ENCODE measurements around the gene CRABP2. TPM values are rescaled to one million over a fixed set of nuclear protein-coding genes. Genes with fewer than 3 reads are reported as not detected.

The CRABP2 gene
- total RNA-seq, 6 donors from 2014 or later = 0.76 to 8.1 (median 3.9) TPM; not detected in 1

- no peaks in the 10 kb centered on the region for H3K9me3 ChIP-seq
- no peaks in the 10 kb centered on the region for H3K27me3 ChIP-seq
- H3K27ac ChIP-seq = peak within 1 kb of the TSS; percentile 95 to 99 (median 98)
- H3K4me1 ChIP-seq = peaks cover 40 to 48% (median 42%) of the 10 kb centered on the region in 4 donors
- peak within 1 kb of the TSS; percentile 68 to 83 (median 77) for H3K4me3 ChIP-seq
- DNase-seq (peak; percentile 80 to 96), ATAC-seq (ENCODE audit: low FRiP score in 2 of 2) (peak; percentile 89)
- WGBS, 2 donors = 0% methylated on average over 17 to 40 of the region's 46 CpGs
- TF ChIP-seq CTCF (IDR thresholded peaks at IDR 0.05) = no peak
- TF ChIP-seq EP300 (IDR thresholded peaks at IDR 0.05) = no peak
- TF ChIP-seq POLR2AphosphoS5 (IDR thresholded peaks at IDR 0.05) = peak in 1 of 2 donors; percentile 50
- peak in 2 of 4 donors; percentile 34 to 68 for TF ChIP-seq POLR2A (IDR thresholded peaks at IDR 0.05)
- peaks cover 9 to 30% (median 20%) of the 10 kb centered on the region in 4 donors for H3K36me3 ChIP-seq
Observed at GRCh38 chr1:156727926-156728598, 22.7 kb upstream of the CRABP2 start, which contains the start of gene METTL25B. TSS of gene METTL25B (plus strand) at chr1:156728469. CDS start at chr1:156729105, 636 bp downstream.

GRCh38 chr1:156727492-156727891 is 22.1 kb upstream of the CRABP2 start:
- Histone ChIP-seq H3K36me3 (peaks cover 15 to 32% (median 23%) of the 10 kb centered on the region in 4 donors), H3K4me3 (peak overlapping the region; percentile 68 to 83 (median 77)), H3K27ac (peak overlapping the region; percentile 95 to 99 (median 98)), H3K4me1 (peaks cover 40 to 48% (median 42%) of the 10 kb centered on the region in 4 donors), H3K27me3 (no peaks in the 10 kb centered on the region), H3K9me3 (no peaks in the 10 kb centered on the region)
- DNase-seq (no peak), ATAC-seq (ENCODE audit: low FRiP score in 2 of 2) (no peak)
- no peak for TF ChIP-seq CTCF (IDR thresholded peaks at IDR 0.05)
- TF ChIP-seq POLR2A (IDR thresholded peaks at IDR 0.05) = no peak
- no peak for TF ChIP-seq POLR2AphosphoS5 (IDR thresholded peaks at IDR 0.05)
- TF ChIP-seq EP300 (IDR thresholded peaks at IDR 0.05) = no peak
- 49 to 54% methylated on average over 7 of the region's 7 CpGs for WGBS, 2 donors

GRCh38 chr1:156726549-156727226 is 21.3 kb upstream of the CRABP2 start:
- ATAC-seq (ENCODE audit: low FRiP score in 2 of 2) (peak in 1 of 2 donors; percentile 39), DNase-seq (peak in 1 of 2 donors; percentile 46)
- WGBS, 2 donors = 44 to 53% methylated on average over 15 of the region's 15 CpGs
- H3K27ac ChIP-seq = peak overlapping the region in 1 of 4 donors; percentile 41
- peaks cover 15 to 39% (median 24%) of the 10 kb centered on the region in 4 donors for H3K36me3 ChIP-seq
- peaks cover 40 to 48% (median 42%) of the 10 kb centered on the region in 4 donors for H3K4me1 ChIP-seq
- peak overlapping the region in 2 of 4 donors; percentile 33 to 68 for H3K4me3 ChIP-seq
- no peaks in the 10 kb centered on the region for H3K9me3 ChIP-seq
- TF ChIP-seq EP300 (IDR thresholded peaks at IDR 0.05) (no peak), CTCF (IDR thresholded peaks at IDR 0.05) (peak; percentile 13 to 53 (median 46))
- H3K27me3 ChIP-seq = no peaks in the 10 kb centered on the region

GRCh38 chr1:156725683-156726280 is 20.4 kb upstream of the CRABP2 start:
- ATAC-seq (ENCODE audit: low FRiP score in 2 of 2) = peak; percentile 84 to 88

More at GRCh38 chr1:156725683-156726280, 20.4 kb upstream of the CRABP2 start:
- Histone ChIP-seq H3K4me3 (peak overlapping the region; percentile 6 to 68 (median 20)), H3K9me3 (no peaks in the 10 kb centered on the region), H3K27ac (peak overlapping the region in 3 of 4 donors; percentile 16 to 46 (median 41)), H3K27me3 (no peaks in the 10 kb centered on the region), H3K36me3 (peaks cover 15 to 48% (median 32%) of the 10 kb centered on the region in 4 donors), H3K4me1 (peaks cover 40 to 48% (median 42%) of the 10 kb centered on the region in 4 donors)
- 15 to 16% methylated on average over 18 of the region's 18 CpGs for WGBS, 2 donors
- TF ChIP-seq EP300 (IDR thresholded peaks at IDR 0.05) (no peak), CTCF (IDR thresholded peaks at IDR 0.05) (peak; percentile 86 to 96 (median 91)), POLR2AphosphoS5 (IDR thresholded peaks at IDR 0.05) (no peak)
- peak; percentile 88 to 93 for DNase-seq

Data from upper lobe of left lung (tissue), 6 donors.